HG02943 (cell line): ENCODE measurements around the gene VPS37B.

ENCODE experiments used
- ATAC-seq: cut with Tn5 transposase; IDR thresholded peaks from one replicate; pipeline ENCODE4 v1.9.1; 2021; ENCODE audit warnings: mild to moderate bottlenecking, low read depth, moderate library complexity; ENCODE audit not compliant: unreplicated experiment

VPS37B gene

GRCh38 chr12:122868471-122869177 lies 27.3 kb downstream of the VPS37B start:
- no peak for ATAC-seq

DNA sequence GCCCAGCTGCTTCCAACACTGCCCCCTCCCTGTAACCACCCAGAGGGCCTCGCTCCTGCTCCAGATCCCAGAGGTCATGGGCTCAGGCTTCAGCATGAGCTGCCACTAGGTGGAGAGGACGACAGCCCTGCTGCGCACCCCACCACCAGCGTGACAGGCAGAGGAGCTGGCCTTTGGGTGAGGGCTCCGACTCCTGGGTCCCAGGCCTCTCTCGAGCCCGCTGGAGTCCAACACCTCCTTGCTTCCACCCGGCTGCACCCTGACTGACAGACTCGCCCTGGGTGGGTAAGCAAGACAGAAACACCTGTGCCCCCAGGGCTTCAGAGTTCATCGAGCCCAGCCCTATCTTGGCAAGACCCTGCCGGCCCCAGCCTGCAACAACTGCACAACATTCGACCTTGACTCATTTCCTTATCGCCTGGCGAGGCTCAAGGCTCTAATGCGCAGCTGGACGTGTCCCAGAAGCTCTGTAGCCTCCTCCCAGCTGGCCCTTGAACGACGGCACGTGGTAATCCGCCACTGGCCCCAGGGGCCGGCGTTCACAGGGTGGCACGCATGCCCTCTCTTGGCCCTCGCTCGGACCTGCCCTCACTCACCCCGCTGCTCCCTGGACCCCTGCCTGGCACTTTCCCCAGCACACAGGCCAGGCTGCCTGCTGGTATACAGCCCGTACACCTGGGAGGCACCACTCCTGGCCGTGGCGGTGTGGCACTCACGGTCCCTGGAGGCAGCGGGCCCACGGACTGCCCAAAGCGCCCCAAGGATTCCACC lies 28.0 kb downstream of the VPS37B start:
- no peak for ATAC-seq

DNA sequence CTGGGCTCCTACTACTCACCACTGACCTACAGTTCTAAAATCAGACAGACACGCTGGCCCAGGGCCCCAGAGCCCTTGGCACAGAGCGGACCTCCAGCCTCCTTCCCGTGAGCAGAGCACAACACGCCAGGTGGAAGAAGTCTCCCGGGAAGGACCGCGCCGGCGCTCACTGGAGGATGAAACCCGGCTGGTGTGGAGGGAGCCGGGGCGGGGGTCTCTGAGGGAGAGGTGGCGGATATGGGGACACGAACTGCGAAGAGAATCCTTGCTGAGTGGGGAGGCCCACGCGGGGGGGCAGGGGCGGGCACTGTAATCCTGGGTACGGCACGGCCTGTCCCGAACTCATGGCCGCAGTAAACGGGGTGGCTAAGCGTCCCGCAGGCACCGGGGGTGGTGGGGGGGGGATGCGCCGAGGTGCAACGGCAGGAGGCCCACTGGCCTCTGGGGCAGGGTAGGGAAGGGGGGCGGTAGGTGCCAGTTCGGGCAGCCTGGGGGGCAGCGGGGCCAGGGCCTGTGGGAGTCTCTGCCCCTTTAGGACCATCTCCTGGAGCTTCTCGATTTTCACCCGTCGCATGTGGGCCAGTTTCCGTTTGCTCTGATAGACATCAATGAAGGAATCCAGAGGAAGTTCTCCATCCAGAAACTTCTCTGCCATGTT lies 28.8 kb downstream of the VPS37B start:
- no peak for ATAC-seq

DNA sequence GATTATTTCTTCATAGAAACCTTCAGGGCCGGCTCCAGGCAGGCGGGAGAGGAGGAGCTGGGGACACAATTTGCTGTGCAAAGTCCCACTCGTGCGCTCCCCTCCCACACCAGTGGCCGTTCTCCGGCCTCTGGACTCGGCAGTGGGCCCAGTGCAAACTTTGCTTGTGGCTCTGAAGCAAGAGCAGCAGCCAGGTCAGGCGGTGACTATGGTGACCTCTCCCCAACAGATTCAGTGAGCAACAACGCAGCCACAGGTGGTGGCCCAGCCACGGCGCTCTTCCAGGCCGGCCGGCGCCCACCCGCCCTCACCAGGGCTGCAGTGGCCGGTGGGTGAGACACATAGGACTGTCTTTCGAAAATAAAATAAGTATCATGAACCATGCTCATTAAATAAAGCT lies 29.5 kb downstream of the VPS37B start:
- no peak for ATAC-seq

DNA sequence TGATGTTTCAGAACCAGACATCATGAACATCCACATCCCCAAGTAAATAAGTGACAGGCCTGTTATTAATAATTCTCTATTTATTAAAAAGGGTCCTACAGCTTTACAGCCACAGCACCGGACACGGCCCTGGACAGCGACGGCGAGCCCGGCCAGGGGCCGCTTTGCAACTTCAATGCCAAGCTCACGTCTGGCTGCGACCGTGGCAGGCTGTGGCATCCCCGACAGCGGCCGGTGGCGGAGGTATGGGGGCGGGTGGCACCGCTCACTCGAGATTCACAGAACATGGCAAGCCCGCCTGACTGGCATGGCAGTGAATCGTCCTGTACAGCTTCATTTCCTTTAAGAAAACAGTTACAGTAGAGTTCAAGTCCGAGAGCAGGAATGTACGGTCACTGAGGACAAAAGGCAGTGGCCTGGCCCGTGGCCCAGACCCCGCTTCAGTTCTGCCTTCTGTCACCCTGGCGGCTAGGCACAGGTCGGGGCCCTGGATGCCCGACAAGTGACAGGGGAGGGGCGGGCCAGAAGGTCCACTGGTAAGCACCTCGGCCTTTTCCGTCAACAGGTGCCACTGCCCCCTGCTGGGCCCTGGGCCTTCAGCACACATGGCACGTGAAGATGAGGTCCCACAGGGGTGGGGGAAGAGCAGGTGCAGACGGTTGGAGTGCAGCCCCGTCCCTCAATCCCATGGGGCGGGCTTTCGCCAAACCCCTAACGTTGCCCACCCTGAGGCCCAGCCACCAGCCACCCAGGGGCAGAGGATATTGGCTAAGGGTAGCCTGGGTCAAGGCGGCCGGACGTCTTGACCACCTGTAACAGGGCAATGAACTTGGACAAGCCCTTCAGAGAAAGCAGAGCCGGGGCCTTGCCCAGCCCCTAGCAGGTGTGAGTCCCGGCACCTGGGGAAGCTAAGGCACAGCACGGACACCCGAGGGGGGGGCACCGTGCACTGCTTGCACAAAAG lies 30.4 kb downstream of the VPS37B start:
- ATAC-seq: no peak

DNA sequence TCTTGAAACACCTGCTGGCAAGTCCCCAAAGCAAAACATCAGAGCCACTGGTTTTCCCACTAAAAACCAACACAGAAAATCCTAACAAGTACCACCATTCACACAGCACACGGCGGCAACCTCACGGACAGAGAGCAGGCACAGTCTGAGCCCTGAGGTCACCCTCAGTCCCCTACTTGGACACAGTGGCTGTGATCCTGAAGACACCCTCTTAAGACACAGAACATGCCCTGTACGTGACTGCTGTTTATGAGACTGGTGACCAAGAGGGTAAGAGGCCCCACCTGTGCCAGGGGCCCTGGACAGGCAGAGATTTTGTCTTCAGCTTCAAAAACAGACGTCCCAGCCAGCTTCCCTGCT lies 31.1 kb downstream of the VPS37B start:
- ATAC-seq: no peak

GRCh38 chr12:122862872-122863701 lies 32.8 kb downstream of the VPS37B start:
- ATAC-seq: no peak

DNA sequence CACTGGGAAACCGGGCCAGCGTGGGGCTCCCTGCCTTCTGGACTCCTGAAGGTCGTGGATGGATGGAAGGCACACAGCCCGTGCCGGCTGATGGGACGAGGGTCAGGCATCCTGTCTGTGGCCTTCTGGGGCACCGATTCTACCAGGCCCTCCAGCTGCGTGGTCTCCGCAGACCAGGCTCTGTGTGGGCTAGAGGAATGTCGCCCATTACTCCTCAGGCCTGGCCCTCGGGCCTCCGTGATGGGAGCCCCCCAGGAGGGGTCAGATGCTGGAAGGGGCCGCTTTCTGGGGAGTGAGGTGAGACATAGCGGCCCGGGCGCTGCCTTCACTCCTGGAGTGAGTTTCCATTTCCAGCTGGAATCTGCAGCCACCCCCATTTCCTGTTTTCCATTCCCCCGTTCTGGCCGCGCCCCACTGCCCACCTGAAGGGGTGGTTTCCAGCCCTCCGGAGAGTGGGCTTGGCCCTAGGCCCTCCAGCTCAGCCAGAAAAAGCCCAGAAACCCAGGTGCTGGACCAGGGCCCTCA lies 33.8 kb downstream of the VPS37B start:
- ATAC-seq: no peak

DNA sequence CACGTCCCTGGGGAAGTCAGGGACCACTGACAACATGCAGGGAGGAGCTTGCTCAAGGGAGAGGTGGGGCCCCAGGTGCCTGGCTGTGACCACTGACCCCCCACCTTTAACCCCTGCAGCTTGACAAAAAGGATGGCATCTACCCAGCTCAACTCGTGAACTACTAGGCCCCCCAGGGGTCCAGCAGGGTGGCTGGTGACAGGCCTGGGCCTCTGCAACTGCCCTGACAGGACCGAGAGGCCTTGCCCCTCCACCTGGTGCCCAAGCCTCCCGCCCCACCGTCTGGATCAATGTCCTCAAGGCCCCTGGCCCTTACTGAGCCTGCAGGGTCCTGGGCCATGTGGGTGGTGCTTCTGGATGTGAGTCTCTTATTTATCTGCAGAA lies 34.3 kb downstream of the VPS37B start:
- ATAC-seq: no peak

- ATAC-seq: no peak
These were observed 34.9 kb downstream of the VPS37B start for GRCh38 chr12:122860854-122861586.

DNA sequence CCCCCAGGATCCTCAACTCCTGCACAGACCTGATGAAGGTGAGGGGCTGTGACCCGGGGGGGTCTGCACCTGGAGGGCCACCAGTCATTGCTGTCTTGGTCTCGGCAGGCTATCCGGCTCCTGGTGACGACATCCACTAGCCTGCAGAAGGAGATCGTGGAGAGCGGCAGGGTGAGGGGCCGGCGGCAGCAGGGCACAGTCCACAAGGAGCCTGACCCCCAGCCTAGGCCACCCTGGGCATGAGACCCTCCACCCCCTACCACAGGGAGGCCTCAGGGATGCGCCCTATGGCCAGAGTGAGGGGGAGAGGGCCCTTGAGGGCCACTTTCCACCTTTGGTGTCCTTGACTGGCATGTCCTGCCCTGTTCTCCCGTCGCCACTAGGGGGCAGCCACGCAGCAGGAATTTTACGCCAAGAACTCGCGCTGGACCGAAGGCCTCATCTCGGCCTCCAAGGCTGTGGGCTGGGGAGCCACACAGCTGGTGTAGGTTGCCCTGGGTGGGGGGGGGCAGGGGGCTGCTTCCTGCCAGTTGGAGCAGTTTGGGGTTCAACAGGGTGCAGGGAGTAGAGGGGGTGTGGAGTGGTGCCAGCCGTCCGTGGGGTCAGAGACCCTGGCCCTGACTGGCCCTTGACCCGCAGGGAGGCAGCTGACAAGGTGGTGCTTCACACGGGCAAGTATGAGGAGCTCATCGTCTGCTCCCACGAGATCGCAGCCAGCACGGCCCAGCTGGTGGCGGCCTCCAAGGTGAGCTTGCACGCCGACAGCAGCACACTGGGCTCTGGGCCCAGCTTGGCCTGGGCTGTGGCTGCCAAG lies 35.7 kb downstream of the VPS37B start:
- no peak for ATAC-seq

GRCh38 chr12:122859303-122860039 lies 36.5 kb downstream of the VPS37B start:
- no peak for ATAC-seq

- no peak for ATAC-seq
These were observed 37.2 kb downstream of the VPS37B start for GRCh38 chr12:122858591-122859302.

GRCh38 chr12:122858171-122858570 lies 37.8 kb downstream of the VPS37B start:
- no peak for ATAC-seq

DNA sequence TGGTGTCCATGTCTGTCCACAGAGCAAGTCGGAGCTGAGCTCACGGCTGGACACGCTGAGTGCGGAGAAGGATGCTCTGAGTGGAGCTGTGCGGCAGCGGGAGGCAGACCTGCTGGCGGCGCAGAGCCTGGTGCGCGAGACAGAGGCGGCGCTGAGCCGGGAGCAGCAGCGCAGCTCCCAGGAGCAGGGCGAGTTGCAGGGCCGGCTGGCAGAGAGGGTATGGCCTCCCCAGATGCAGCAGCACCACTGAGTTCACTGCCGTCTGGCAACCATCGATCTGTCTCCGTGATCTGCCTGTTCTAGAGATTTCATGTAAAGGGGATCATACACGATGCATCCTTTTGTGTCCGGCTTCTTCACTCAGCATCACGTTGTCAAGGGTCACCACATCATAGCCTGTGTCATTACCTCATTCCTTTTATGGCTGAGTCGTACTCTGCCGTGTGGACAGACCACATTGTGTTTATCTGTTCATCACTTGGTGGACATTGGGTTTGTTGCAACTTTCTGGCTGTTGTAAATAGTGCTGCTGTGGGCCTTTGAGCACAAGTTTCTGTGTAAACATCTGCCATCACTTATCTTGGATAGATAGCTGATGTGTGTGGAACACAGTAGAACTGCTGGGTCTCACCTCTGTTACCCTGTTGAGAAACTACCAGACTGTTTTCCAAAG lies 38.8 kb downstream of the VPS37B start:
- ATAC-seq: no peak
